ENCODE data around the gene NRG3. TPM values are rescaled to one million over a fixed set of nuclear protein-coding genes. Genes with fewer than 3 reads are reported as not detected.

Gene NRG3
- total RNA-seq, 4 donors from 2014 or later: 0.32 to 1.4 TPM; not detected in 2

- no peaks in the 10 kb centered on the region for H3K4me1 ChIP-seq
- no peak overlapping the region for H3K4me3 ChIP-seq
- H3K27me3 ChIP-seq: no peaks in the 10 kb centered on the region
- no peaks in the 10 kb centered on the region for H3K36me3 ChIP-seq
- in situ Hi-C loops (cut with MboI; ENCODE audit: low pct_ligation_motif_present in 1 of 4, low pct_unique_long_range_greater_than_20kb in 1 of 4, low sequenced_read_pairs in 3 of 4): no loop called here
- 55 to 60% methylated on average over 3 of the region's 3 CpGs for WGBS, 2 donors (ENCODE audit: low coverage in 1 of 2)
- intact Hi-C loops (cut with DNase I; ENCODE audit: low total_unique reads): no loop called here
- no peaks in the 10 kb centered on the region for H3K9me3 ChIP-seq
- DNase-seq: no peak
- no peak for TF ChIP-seq CTCF (IDR thresholded peaks at IDR 0.05)
- no peak for TF ChIP-seq POLR2A (IDR thresholded peaks at IDR 0.05)
- TF ChIP-seq POLR2AphosphoS5 (IDR thresholded peaks at IDR 0.05): no peak
- TF ChIP-seq EP300 (IDR thresholded peaks at IDR 0.05; ENCODE audit: low read depth): no peak
- no peak overlapping the region for H3K27ac ChIP-seq
Measured at GRCh38 chr10:82757397-82757796, 882.4 kb downstream of the NRG3 start.

GRCh38 chr10:82757901-82758300 is 882.9 kb downstream of the NRG3 start:
- no peak overlapping the region for H3K4me3 ChIP-seq
- in situ Hi-C loops (cut with MboI; ENCODE audit: low pct_ligation_motif_present in 1 of 4, low pct_unique_long_range_greater_than_20kb in 1 of 4, low sequenced_read_pairs in 3 of 4) (no loop called here), intact Hi-C loops (cut with DNase I; ENCODE audit: low total_unique reads) (no loop called here)
- TF ChIP-seq EP300 (IDR thresholded peaks at IDR 0.05; ENCODE audit: low read depth) (no peak), POLR2A (IDR thresholded peaks at IDR 0.05) (no peak), POLR2AphosphoS5 (IDR thresholded peaks at IDR 0.05) (no peak), CTCF (IDR thresholded peaks at IDR 0.05) (no peak)
- DNase-seq: no peak
- no peaks in the 10 kb centered on the region for H3K36me3 ChIP-seq
- no peaks in the 10 kb centered on the region for H3K9me3 ChIP-seq
- H3K27ac ChIP-seq: no peak overlapping the region
- H3K4me1 ChIP-seq: no peaks in the 10 kb centered on the region
- H3K27me3 ChIP-seq: no peaks in the 10 kb centered on the region

- Histone ChIP-seq H3K4me1 (no peaks in the 10 kb centered on the region), H3K9me3 (no peaks in the 10 kb centered on the region), H3K4me3 (no peak overlapping the region), H3K27me3 (no peaks in the 10 kb centered on the region), H3K27ac (no peak overlapping the region), H3K36me3 (no peaks in the 10 kb centered on the region)
- in situ Hi-C loops (cut with MboI; ENCODE audit: low pct_ligation_motif_present in 1 of 4, low pct_unique_long_range_greater_than_20kb in 1 of 4, low sequenced_read_pairs in 3 of 4): no loop called here
- TF ChIP-seq CTCF (IDR thresholded peaks at IDR 0.05) (no peak), POLR2AphosphoS5 (IDR thresholded peaks at IDR 0.05) (no peak), POLR2A (IDR thresholded peaks at IDR 0.05) (no peak), EP300 (IDR thresholded peaks at IDR 0.05; ENCODE audit: low read depth) (no peak)
- intact Hi-C loops (cut with DNase I; ENCODE audit: low total_unique reads): no loop called here
- no peak for DNase-seq
- 87 to 100% methylated on average over 1 of the region's 1 CpG for WGBS, 2 donors (ENCODE audit: low coverage in 1 of 2)
Measured at GRCh38 chr10:82759050-82759449, 884.1 kb downstream of the NRG3 start.

- Histone ChIP-seq H3K36me3 (no peaks in the 10 kb centered on the region), H3K27me3 (no peaks in the 10 kb centered on the region), H3K4me3 (no peak overlapping the region), H3K9me3 (no peaks in the 10 kb centered on the region), H3K4me1 (no peaks in the 10 kb centered on the region), H3K27ac (no peak overlapping the region)
- in situ Hi-C loops (cut with MboI; ENCODE audit: low pct_ligation_motif_present in 1 of 4, low pct_unique_long_range_greater_than_20kb in 1 of 4, low sequenced_read_pairs in 3 of 4) (no loop called here), intact Hi-C loops (cut with DNase I; ENCODE audit: low total_unique reads) (no loop called here)
- TF ChIP-seq POLR2AphosphoS5 (IDR thresholded peaks at IDR 0.05): no peak
- no peak for TF ChIP-seq POLR2A (IDR thresholded peaks at IDR 0.05)
- no peak for TF ChIP-seq EP300 (IDR thresholded peaks at IDR 0.05; ENCODE audit: low read depth)
- TF ChIP-seq CTCF (IDR thresholded peaks at IDR 0.05): no peak
- 67 to 73% methylated on average over 2 of the region's 2 CpGs for WGBS, 2 donors (ENCODE audit: low coverage in 1 of 2)
- no peak for DNase-seq
Measured at GRCh38 chr10:82762641-82763040, 887.6 kb downstream of the NRG3 start.

Data from transverse colon (tissue), 4 donors.